Measurements from ENCODE around the gene RNF26.

GRCh38 chr11:119303227-119303718 lies 31.1 kb upstream of the RNF26 start:
- TF ChIP-seq POLR2AphosphoS5 (IDR thresholded peaks at IDR 0.05; ENCODE audit: insufficient read depth, low read depth, low read length): no peak
- no peak for TF ChIP-seq CTCF (IDR thresholded peaks at IDR 0.05; ENCODE audit: extremely low read depth in 1 of 2, insufficient read depth in 1 of 2, low read depth in 1 of 2, low read length in 2 of 2)
- no peak for TF ChIP-seq JUN (IDR thresholded peaks at IDR 0.05; ENCODE audit: borderline replicate concordance, insufficient read depth, insufficient read length, low read depth)
- no peak for TF ChIP-seq EZH2 (IDR thresholded peaks at IDR 0.05; ENCODE audit: borderline replicate concordance, low read depth, low read length, severe bottlenecking)
- TF ChIP-seq MYC (IDR thresholded peaks at IDR 0.05; ENCODE audit: low read depth, low read length): no peak
